COLO829 (cell line): ENCODE measurements around the gene SOX6.
"Not testable (repeated sequence)": the region's sequence is repeated elsewhere in the genome, so short reads cannot be mapped to it uniquely, and the experiment has no call there.

Source experiments
- DNase-seq: peaks from one replicate; pipeline ENCODE4 v3.0.0; 2012; ENCODE audit warnings: low spot score

The SOX6 gene

DNA sequence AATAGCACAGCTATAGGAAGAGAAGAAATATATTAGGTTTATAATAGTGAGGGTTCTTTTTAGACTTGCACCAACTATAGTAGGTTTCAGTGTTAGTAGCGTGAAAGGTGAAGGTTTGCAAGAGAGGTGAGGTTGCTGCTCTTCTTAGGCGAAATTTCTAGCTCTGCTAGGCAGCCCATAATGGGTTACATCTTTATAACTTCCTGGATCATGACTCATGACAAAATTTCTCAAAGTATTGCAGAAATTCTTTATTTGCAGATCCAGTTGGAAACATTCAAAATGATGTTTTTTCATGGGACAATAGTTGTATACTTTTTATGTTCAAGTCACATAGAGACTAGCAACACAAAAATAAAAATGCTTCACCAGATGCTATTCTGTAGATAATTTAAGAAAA lies 260.0 kb downstream of the SOX6 start:
- no peak for DNase-seq

DNA sequence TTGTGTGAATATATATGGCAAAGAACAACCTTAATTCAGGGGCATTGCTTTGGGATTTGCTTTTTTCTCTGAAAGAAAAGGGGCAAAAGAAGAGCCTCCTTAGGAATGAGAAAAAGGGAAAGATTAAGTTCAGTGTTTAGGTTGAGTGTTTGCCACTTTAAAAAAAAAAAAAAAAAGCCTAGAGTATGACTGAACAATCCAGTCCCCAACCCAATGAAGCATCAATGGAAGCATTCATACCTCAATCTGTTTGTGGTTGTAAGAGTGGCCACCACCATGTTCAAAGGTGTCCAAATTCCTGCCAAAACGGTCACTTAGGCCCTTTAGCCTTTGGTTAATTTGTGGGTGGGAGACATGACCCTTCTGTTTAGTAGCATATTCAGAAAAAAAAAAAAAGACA lies 260.6 kb downstream of the SOX6 start:
- peak; percentile 73 for DNase-seq

DNA sequence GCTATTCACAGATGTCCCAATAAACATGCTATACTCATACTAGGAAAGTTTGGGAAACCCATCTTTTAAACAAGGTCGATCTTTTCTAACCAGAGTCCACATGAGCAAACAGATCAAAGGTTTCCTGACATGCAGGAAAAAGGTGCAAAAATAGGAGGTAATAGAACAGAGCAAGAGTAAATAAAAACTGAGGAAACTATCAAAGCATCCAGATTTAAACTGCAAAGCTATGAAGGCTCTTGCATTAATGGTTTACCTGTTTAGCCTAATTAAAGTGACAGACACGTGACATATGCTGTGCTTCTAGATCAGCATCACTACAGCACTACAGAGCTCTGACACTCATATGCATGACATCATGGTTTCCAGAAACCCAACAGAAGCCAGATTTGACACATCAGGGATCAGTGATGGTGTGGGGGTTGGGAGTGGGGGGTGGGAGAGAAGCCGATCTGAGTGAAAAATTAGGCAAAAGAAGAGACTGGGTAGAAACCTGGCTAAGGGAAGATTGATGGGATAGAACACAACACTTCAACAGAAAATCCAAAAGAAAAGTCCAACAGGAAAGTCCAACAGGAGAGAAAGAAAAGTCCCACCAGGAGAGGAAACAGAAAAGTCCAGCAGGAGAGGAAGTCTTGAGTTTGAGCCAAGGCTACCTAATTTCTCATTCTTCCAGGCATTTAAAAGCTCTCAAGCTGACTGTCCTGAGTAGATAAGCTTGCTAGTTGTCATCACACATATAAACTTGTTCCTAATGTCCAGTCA lies 262.3 kb downstream of the SOX6 start:
- DNase-seq, result no peak

DNA sequence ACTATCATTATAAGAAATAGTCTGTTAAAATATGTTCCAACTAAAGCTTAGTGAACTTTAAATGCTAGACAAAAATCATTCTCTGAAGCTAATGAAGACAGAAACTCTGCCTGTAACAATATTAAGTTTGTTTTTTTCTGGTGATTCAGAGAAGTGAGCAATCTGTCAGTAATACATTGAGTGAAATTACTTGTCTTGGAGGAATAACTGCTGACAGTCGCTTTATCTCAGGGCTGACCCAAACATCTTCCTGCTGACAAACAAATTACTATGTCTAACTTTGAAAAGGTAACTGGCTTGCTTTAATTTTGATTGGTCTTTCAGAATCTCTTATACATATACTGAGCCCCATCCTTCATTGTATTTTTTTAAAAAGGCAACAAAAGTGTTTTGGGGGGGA lies 264.5 kb downstream of the SOX6 start:
- no peak for DNase-seq

DNA sequence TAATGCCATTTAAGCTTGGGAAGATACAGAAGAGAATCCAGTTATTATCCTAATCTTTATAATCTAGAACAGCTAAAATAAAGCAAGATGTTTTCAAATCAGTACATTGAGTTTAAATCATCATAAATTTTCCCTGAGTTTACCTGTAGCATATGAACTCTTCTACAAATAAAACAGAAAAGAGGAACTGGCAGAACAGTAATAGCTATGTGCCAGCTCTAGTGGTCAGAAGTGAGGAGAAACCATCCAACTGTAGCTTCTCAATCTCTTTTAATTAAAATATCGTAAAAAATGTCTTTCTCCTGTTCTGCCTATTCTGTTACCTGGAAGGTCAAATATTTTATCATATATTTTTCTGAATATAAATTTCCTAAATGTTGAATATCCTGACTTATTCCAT lies 266.9 kb downstream of the SOX6 start:
- no peak for DNase-seq

DNA sequence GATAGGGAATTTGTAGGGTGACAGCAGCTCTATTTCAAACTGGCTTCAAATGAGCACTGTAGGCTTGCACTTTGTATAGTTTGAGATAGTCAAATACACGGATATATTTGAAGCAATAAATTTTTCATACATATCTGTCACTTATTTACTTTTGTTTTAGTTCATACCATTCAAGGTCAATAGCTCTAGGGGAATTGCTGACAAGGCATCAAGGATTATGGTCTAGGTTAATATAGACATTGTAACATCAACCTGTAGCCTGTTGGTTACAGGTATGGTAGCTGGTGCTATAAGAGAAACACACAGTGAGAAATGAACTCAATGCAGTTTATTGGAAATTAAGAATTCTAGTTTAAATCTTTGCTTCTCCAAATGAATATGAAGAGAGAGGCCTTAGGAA lies 267.6 kb downstream of the SOX6 start:
- DNase-seq, result no peak

DNA sequence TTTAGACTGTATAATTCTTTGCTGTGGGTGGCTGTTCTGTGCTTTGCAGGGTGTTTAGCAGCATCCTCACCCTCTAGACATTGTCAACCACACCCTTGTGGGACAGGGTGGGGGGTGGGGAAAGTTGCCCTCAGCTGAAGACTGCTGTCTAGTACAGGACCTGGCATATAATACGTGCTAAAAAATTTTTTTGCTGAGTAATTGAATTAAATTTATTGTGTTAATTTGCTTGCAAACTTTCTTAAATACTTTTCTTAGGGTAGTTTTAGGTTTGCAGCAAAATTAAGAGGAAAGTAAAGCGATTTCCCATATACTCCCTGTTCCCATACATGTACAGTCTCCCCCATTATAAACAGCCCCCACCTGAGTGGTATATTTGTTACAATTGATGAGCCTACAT lies 268.5 kb downstream of the SOX6 start:
- no peak for DNase-seq

DNA sequence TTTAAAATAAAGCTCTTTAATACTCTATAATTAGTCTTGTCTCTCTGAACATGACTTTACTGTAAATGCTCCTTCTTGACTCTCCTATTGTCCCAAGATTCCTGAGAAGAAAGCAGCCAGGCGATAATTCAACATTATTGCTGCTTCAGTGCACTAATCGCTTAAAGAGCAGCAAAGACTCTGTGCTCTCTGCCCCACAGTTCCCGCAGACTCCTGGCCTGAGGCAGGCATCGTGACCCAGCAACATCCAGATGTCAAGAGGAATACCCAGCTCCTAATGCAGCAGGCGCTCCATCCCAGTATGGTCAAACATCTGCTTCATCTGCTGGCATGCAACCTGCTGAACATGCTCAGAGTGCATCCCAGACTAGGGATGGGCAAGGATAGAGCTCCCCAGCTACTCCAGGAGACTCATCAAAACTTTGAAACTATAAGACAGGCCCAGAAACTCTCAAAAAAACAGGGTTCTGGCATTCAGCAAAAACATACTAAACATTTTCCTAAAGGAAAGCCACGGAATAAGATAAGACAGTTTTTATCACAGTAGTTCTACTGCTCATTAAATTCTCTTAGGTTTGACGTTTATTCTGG lies 270.0 kb downstream of the SOX6 start:
- no peak for DNase-seq

DNA sequence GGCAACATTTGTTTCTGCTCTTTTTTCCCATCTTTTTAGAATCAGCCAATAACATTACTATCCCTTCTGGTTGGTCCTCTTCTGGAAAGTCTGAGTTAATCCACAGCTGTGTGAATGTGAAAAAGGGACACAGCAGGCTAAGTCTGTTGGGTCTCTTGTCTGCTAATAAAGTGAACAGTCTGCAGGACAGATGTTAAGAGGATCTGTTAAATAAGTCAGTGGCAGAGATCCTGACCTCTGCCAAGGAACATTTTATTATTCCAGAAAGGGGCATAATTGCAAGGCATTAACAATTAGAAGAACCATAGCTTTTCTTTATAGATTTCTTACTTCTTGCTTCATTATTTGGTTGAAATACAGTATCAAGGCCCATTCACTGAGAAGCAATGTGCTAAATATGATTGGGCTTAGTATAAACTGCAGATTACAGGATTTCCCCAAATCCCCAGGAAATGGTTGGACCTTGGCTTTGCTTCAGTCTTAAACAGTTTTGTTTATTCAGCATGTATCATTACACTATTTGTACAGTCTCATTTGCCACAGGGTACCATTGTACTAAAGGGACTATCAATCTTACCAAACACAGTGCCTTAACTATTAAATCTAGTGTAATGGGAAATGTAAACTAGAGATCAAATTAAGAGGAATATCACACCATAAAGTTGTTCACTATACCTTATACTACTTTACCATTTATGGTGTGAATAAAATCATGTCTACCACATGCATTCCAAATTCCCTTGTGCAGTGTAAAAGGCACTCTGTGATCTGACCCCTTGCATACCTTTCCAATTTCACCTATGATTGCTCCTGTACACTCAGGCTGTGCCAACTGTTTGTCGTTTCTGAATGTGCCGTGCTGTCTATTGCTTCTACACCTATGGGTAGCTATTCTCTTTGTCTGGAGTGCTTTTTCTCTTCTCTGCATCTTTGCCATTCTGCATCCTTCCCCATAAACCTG lies 274.0 kb downstream of the SOX6 start:
- no peak for DNase-seq

DNA sequence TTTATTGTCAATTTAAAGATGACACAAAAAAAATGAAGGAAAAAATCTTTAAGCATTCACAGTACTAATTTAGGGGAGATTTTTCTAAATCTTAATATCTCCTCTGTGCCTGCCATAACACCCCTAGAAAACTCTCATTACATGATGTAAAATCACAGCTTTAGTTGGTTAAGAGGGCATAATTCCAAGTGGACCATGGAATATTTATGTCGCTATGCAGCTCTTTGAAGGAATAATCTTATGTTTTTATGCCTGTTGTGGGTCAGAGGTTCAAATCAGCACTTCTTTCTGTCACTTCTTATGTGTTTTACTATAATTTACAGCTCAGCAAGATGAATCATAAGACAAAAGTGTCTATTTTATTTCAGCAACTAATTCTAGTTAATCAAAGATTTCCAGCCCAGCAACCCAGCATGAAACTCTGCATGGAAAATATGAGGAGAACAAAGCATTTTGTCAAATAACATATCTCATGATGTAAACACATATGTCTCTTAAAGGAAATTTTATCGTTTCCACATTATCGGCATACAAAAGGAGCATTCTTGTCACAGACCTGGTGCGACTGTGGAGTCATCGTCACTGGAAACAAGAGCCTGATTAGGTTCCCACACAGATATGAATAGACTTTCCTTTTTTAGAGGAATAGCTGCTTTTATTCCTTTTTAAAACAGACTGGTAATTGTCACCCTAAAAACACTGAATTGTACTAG lies 274.8 kb downstream of the SOX6 start:
- peak; percentile 74 for DNase-seq

DNA sequence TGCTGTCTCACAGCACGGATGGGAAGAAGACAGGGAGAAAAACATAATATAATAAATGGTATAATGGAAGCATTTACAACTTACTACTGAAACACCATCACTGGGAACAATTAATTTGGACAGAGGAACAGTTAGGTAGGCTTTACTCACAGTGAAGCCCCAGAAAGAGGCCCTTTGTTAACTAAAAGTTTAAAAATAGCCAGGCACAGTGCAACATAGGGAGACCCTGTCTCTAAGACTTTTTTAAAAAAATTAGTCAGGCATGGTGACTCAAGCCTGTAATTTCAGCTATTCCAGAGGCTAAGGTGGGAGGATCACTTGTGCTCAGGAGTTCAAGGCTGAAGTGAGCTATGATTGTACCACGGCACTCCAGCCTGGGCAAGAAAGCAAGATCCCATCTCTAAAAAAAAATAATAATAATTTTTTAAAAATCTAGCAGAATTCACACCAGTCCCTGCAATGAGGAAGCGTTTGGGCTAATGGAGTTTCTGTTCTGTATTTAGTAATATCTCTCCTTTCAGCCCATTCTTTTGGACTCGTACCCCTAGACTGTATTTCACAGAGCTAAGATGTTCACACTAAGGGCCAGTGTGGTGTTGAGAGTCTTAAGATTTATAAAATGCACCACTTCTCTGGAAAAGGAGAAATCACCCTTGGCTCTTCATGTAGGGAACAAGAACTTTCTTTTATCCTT lies 275.5 kb downstream of the SOX6 start:
- peak; percentile 61 for DNase-seq

DNA sequence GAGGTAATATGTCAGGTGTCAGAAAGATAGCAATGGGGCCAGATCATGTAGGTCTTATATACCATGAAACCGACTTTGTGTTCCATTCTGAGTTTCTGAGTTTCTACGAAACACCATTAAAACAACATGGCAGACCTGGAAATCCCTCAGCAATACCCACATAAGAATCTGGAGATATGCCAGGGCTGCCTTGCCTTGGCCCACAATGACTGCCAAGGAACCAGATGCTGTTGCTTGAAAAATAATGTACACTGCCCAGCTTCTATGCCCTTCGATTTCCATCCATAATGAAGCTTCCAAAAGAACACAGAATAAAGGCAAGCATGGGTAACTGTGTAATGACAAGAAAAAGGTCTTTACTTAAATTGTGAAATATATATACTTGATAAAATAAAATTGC lies 277.4 kb downstream of the SOX6 start:
- DNase-seq, result no peak

DNA sequence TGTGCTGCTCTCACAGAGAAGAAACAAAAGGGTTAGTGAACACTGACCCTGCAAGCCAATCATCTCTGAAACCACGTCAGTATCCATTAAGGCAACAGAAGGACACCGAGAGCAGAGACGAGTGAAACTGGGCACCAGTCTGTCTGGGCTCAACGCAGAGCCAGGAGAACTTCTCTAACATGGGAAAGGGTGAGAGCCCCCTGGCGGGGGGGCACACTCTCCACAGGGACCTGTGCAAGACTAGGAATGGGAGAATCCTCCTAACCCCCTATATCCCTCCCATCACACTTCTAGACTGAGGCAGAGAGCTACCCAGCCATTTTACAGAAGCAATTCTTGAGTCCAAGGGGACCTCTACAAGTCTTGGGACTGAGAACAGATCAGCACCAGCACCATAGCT lies 285.8 kb downstream of the SOX6 start:
- no peak for DNase-seq

DNA sequence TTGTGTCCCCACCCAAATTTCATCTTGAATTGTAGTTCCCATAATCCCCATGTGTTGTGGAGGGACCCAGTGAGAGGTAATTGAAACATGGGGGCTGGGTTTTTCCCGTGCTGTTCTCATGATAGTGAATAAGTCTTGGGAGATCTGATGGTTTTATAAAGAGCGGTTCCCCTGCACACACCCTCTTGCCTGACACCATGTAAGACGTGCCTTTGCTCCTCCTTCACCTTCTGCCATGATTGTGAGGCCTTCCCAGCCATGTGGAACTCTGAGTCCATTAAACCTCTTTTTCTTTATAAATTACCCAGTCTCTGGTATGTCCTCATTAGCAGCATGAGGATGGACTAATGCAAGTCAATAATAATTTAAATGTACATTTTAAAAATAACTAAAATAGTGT lies 289.1 kb downstream of the SOX6 start:
- not testable (repeated sequence) for DNase-seq

DNA sequence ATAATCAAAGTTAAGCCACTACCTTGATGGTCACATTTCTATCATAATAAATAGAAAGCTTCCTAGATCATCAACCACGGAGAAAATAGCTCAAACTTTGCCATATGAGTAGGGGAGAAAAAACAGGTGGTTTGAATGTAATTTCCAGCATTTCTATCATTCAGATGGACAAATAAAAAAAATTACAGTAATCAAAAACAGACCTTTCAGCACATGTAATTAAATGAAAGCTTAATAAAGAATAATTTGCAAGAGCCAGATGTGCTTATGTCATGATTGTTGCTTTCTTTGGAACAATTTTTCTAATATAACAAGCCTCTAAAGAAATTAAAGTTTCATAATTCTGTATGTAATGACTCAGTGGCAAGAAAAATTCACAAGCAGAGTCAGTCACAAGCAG lies 297.0 kb downstream of the SOX6 start:
- no peak for DNase-seq

DNA sequence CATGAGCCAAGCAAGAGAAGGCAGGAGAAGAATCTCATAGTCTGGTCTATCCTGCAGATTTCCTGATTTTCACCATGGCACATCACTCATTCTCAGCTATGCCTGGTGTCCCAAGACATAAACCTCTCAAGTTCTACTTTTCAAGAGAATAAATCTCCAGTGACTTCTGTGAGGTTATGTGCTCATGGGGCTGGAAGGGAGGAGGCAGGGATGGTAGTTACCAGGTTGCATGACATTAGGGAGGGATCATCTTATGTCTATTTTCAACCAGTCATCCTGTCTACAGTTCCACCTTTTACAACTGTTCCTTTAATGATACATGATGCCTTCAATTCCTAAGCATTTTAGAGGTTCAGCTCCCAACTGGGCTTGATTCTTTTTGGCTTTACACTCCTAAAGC lies 297.7 kb downstream of the SOX6 start:
- DNase-seq, result no peak

DNA sequence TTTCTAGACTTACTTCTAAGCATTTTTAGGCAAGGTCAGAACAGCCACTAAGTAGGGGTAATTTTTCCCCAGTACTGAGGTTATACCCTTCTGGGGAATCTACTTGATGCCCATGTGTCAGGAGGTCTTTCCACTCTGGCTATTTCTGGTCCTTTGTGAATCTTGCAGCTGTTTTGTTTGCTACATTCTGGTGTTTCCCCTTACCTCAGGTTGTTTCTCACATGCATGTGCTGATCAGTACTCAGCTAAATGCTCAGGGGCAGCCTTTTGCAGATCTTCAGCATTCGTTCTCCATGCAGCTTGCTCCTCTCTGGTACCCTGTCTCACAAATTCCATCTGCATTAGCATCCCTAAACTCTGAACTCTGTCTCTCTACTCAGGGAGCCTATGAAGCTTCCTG lies 303.6 kb downstream of the SOX6 start:
- DNase-seq, result no peak

DNA sequence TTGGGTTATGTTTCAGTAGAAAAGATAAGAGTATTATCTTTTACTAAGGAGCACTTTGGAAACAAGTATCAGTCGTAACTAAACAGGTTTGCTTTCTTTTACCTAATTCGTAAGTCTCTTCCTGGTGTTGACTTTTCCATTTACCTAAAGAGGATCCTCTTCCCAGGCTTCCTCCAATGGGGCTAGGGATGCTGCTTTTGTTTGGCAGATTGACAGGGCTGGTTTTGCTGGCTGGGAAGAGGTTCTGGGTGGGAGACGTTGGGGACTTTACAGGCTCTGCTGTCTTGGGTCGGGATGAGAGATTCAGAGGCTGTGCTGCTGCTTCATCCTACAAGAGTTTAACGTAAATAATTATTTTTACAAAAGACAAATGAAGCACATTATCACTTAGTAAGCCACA lies 306.7 kb downstream of the SOX6 start:
- DNase-seq, result no peak

DNA sequence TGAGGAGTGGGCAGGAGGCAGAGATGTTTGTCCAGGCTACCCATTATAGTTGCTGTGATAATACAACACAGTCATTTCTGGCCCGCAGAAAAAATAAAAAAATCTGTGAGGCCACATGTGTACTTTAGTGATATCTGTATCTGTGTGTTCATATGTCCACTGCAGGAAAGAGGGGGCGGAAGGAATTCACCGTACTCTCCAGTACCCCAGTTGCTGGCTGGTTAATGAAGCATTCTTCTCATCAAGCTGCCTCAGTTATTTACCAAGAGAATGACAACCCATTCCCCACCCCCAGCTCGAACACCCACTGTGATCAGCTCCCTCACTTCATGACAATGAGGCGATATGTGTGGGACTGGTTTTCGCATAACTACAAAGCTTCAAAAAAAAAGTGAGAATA lies 309.3 kb downstream of the SOX6 start:
- no peak for DNase-seq

DNA sequence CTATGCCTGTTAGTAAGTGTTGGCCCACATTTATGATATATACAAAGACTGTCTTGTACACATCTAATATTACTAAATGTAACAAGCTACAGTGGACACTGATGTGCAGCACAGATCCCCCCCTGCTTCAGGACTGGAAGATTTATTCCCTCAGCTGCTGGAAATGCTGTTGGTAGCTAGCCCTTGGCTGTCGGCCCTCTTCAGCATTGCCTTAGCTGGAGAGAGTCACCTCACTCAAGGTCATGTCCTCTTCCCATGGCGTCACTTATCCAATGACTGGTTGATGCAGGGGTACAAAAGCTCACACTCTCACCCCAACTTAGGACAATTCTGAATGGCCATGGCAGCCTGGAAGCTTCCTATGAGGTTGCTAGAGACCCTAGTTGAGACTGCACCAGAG lies 312.7 kb downstream of the SOX6 start:
- DNase-seq, result no peak

DNA sequence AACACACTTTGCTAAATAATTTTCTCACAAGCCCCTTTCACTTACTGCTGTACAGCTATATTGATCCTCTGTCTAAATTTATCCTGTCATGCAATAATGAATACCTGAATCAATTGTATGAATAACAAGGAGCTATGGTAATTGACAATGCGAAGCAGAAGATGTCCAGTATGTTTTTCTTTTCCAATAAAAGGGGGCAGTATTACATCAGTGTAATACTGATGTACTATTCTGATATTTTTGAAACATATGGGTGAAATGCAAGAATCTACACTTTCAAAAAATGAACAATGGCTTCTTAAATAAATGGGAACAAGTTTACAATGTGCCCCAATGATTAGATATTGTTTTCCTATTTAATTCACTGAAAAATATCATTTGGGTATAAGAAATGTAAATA lies 315.1 kb downstream of the SOX6 start:
- no peak for DNase-seq

DNA sequence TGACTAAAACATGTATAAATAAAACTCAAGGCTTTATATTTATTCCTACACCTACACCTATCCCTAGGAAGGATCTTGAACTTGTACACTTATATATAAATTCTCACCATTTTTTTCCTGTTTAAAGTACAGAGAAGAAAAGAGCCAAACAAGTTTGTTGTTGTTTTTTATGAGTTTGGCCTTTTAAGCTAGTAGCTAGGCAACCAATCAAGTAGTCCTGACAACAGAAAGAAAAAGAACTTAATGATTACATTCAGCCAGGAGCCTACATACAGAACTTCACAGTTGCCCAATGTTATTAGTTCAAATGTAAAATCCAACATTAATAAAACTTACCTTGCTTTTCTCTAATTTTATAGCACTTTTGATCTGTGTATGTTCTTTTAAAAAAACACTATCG lies 316.2 kb downstream of the SOX6 start:
- DNase-seq, result no peak
